Smooth muscle cell (in vitro differentiated cells): ENCODE data around the gene SLC1A5. TPM values are rescaled to one million over a fixed set of nuclear protein-coding genes. Genes with fewer than 3 reads are reported as not detected.

Experiments
- DNase-seq: peaks from one replicate; lab custom pipeline; 2025; ENCODE audit not compliant: unreplicated experiment; lab: John Stamatoyannopoulos, UW
- H2AFZ ChIP-seq: fragments of 200-600 bp; sonication (generic); 2 replicates; pipeline ENCODE4 v1.6.0; 2016; ENCODE audit warnings: antibody characterized with exemption, low read depth, mild to moderate bottlenecking
- H3F3A ChIP-seq: fragments of 200-600 bp; sonication (generic); 2 replicates; pipeline ENCODE4 v1.6.0; 2017; ENCODE audit warnings: antibody characterized with exemption, low read depth
- H3K27ac ChIP-seq: fragments of 200-600 bp; sonication (generic); 2 replicates; pipeline ENCODE4 v1.5.1; 2016; ENCODE audit warnings: low read depth, mild to moderate bottlenecking
- H3K27me3 ChIP-seq: fragments of 200-600 bp; sonication (generic); 2 replicates; pipeline ENCODE4 v1.6.1; 2016; ENCODE audit warnings: low read depth, mild to moderate bottlenecking
- H3K36me3 ChIP-seq: fragments of 200-600 bp; sonication (generic); 2 replicates; pipeline ENCODE4 v1.5.1; 2016; ENCODE audit warnings: low read depth
- H3K4me1 ChIP-seq: fragments of 200-600 bp; sonication (generic); 2 replicates; pipeline ENCODE4 v1.5.1; 2016; ENCODE audit warnings: low read depth
- H3K4me2 ChIP-seq: fragments of 200-600 bp; sonication (generic); 2 replicates; pipeline ENCODE4 v1.6.0; 2016; ENCODE audit warnings: mild to moderate bottlenecking
- H3K4me3 ChIP-seq: fragments of 200-600 bp; sonication (generic); 2 replicates; pipeline ENCODE4 v1.5.1; 2016; ENCODE audit warnings: mild to moderate bottlenecking
- H3K79me2 ChIP-seq: fragments of 200-600 bp; sonication (generic); 2 replicates; pipeline ENCODE4 v1.6.0; 2016; ENCODE audit warnings: low read depth, mild to moderate bottlenecking
- H3K9ac ChIP-seq: fragments of 200-600 bp; sonication (generic); 2 replicates; pipeline ENCODE4 v1.6.0; 2016; ENCODE audit warnings: low read depth
- H3K9me3 ChIP-seq: fragments of 200-600 bp; sonication (generic); replicated peaks from 2 replicates; pipeline ENCODE4 v1.5.1; 2016; ENCODE audit warnings: low read depth
- H4K20me1 ChIP-seq: fragments of 200-600 bp; sonication (generic); 2 replicates; pipeline ENCODE4 v1.6.0; 2016; ENCODE audit warnings: low read depth
- WGBS: methylation state at CpG from one replicate; pipeline ENCODE4 v1.1.7; 2016; ENCODE audit warnings: low lambda C conversion rate; 5-methylcytosine and 5-hydroxymethylcytosine counted together
- polyA plus RNA-seq: library from polyadenylated mRNA; unstranded; fragments of >200 nt; fragmentation: Nextera tagmentation; extraction: Ambion mirVana; gene quantifications from 2 replicates; pipeline ENCODE4 v1.2.1, GENCODE V29; 2016
- total RNA-seq: library from RNA; depleted of rRNA; stranded (reverse); fragments of >200 nt; gene quantifications from 2 replicates; pipeline ENCODE4 v1.2.3, GENCODE V29; 2014
- TF ChIP-seq, protein P1 (sequence below): fragments of 200-600 bp; sonication (generic); IDR thresholded peaks from 2 replicates; pipeline ENCODE4 v1.5.1; 2017; ENCODE audit warnings: borderline replicate concordance, mild to moderate bottlenecking, antibody characterized with exemption; ENCODE audit not compliant: insufficient read depth, poor library complexity, severe bottlenecking

SLC1A5 gene
- total and polyA plus RNA-seq, 2 experiments from 2014 or later, result 101 to 231 TPM

DNA sequence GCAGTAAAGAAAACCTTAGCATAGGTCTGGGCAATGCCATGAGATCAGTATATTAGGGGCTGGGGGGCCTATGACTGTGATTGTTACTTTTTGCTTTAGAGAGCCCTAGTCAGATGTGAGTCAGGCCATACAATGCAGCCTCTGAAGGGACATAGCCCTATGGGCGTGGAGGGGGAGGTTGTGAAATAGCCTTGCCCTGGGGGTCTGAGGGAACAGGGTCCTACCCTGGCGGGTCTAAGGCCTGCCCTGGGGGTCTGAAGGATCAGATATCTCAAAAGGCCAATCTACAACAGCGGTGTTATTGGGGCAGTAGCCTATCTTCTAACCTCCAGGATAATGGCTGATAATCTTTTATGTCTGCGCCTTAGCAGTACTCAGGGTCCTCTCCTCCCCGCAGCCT, 13.8 kb upstream of the SLC1A5 start:
- no peaks in the 10 kb centered on the region for H3K27me3 ChIP-seq
- no peaks in the 10 kb centered on the region for H4K20me1 ChIP-seq
- no peaks in the 10 kb centered on the region for H3K4me1 ChIP-seq
- H3K4me3 ChIP-seq, result no peak overlapping the region
- H3K36me3 ChIP-seq, result no peaks in the 10 kb centered on the region
- H3K9ac ChIP-seq, result no peak overlapping the region
- WGBS, result 77% methylated on average over 5 of the region's 5 CpGs
- no peaks in the 10 kb centered on the region for H3F3A ChIP-seq
- no peak overlapping the region for H2AFZ ChIP-seq
- no peak overlapping the region for H3K27ac ChIP-seq
- H3K4me2 ChIP-seq, result no peak overlapping the region
- TF ChIP-seq, protein P1, sequence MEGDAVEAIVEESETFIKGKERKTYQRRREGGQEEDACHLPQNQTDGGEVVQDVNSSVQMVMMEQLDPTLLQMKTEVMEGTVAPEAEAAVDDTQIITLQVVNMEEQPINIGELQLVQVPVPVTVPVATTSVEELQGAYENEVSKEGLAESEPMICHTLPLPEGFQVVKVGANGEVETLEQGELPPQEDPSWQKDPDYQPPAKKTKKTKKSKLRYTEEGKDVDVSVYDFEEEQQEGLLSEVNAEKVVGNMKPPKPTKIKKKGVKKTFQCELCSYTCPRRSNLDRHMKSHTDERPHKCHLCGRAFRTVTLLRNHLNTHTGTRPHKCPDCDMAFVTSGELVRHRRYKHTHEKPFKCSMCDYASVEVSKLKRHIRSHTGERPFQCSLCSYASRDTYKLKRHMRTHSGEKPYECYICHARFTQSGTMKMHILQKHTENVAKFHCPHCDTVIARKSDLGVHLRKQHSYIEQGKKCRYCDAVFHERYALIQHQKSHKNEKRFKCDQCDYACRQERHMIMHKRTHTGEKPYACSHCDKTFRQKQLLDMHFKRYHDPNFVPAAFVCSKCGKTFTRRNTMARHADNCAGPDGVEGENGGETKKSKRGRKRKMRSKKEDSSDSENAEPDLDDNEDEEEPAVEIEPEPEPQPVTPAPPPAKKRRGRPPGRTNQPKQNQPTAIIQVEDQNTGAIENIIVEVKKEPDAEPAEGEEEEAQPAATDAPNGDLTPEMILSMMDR, result no peak
- no peaks in the 10 kb centered on the region for H3K9me3 ChIP-seq
- H3K79me2 ChIP-seq, result no peaks in the 10 kb centered on the region
- DNase-seq, result no peak

DNA sequence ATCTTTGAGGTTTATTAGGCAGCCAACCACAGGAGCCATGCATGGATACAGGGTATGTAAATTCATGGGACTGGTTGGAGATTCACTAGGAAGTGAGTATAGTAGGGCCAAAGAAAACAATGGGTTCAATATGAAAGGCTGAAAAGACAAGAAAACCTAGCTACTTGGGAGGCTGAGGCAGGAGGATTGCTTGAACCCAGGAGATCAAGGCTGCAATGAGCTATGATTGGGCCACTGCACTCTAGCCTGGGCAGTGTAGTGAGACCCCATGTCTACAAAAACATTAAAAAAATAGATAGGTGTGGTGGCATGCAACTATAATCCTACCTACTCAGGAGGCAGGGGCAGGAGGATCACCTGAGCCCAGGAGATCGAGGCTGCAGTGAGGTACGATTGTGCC, 10.3 kb upstream of the SLC1A5 start:
- DNase-seq, result no peak
- no peak overlapping the region for H3K9ac ChIP-seq
- H3K27me3 ChIP-seq, result no peaks in the 10 kb centered on the region
- H2AFZ ChIP-seq, result no peak overlapping the region
- peaks cover 8% of the 10 kb centered on the region for H3F3A ChIP-seq
- no peak overlapping the region for H3K27ac ChIP-seq
- H3K4me2 ChIP-seq, result no peak overlapping the region
- WGBS, result 100% methylated on average over 2 of the region's 2 CpGs
- TF ChIP-seq, protein P1, result no peak
- H3K36me3 ChIP-seq, result no peaks in the 10 kb centered on the region
- no peaks in the 10 kb centered on the region for H4K20me1 ChIP-seq
- H3K4me3 ChIP-seq, result no peak overlapping the region
- no peaks in the 10 kb centered on the region for H3K79me2 ChIP-seq
- H3K9me3 ChIP-seq, result no peaks in the 10 kb centered on the region
- no peaks in the 10 kb centered on the region for H3K4me1 ChIP-seq

DNA sequence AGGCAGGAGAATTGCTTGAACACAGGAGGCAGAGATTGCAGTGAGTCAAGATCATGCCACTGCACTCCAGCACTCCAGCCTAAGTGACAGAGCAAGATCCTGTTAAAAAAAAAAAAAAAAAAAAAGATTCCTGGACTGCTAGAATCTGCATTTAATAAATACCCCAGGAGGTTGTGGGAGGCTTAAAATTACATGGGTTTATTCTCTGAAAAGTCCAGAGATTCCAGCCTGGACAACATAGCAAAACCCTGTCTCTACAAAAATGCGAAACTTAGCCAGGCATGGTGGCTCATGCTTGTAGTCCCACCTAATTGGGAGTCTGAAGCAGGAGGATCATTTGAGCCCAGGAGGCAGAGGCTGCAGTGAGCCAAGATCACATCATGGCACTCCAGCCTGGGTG, 9.5 kb upstream of the SLC1A5 start:
- Histone ChIP-seq H3K9ac (no peak overlapping the region), H2AFZ (no peak overlapping the region), H3K4me3 (no peak overlapping the region), H3K79me2 (no peaks in the 10 kb centered on the region), H3K36me3 (no peaks in the 10 kb centered on the region), H3K27me3 (no peaks in the 10 kb centered on the region), H3K4me2 (no peak overlapping the region), H3K4me1 (no peaks in the 10 kb centered on the region), H3F3A (peaks cover 12% of the 10 kb centered on the region), H4K20me1 (no peaks in the 10 kb centered on the region), H3K9me3 (no peaks in the 10 kb centered on the region), H3K27ac (no peak overlapping the region)
- TF ChIP-seq, protein P1, result no peak
- WGBS, result 67% methylated on average over 1 of the region's 1 CpG
- DNase-seq, result no peak

DNA sequence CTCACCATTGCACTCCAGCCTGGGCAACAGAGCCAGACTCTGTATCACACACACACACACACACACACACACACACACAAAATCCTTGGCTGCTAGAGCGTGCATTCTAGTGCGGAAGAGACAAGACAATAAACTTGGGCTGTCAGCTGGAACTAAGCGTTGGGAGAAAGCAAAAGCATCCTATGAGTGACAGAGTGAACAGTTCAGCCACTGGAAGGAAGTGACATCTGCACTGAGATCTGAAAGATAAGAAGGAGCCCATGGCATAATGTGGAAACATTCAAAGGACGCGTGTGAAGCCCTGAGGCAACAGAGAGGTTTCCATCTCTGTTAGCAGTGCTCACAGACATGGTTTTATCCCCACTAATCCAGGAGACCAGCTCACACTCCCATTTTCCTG, 3.5 kb upstream of the SLC1A5 start:
- Histone ChIP-seq H3K27ac (peak overlapping the region; percentile 97), H3K4me3 (no peak overlapping the region), H3K4me2 (peak overlapping the region; percentile 56), H3K9me3 (no peaks in the 10 kb centered on the region), H3K4me1 (no peaks in the 10 kb centered on the region), H3F3A (peaks cover 33% of the 10 kb centered on the region), H4K20me1 (peaks cover 13% of the 10 kb centered on the region), H3K27me3 (no peaks in the 10 kb centered on the region), H2AFZ (no peak overlapping the region), H3K36me3 (no peaks in the 10 kb centered on the region), H3K79me2 (peaks cover 14% of the 10 kb centered on the region), H3K9ac (no peak overlapping the region)
- DNase-seq, result peak; percentile 22
- WGBS, result 2% methylated on average over 5 of the region's 5 CpGs
- TF ChIP-seq, protein P1, result no peak
